ENCODE results near the gene MARCHF2. TPM values are rescaled to one million over a fixed set of nuclear protein-coding genes. Genes with fewer than 3 reads are reported as not detected.

Gene MARCHF2
- total and polyA plus RNA-seq, 9 of the 15 experiments (the other 6 are each of a cell fraction or from before 2014, with no cell fraction given), result 0.39 to 6.4 (median 2.2) TPM

GRCh38 chr19:8371011-8371804 lies 41.9 kb upstream of the MARCHF2 start (continued):
- TF ChIP-seq ATF2 (CRISPR knock-in tag; IDR thresholded peaks at IDR 0.05) (no peak), ZNF282 (CRISPR knock-in tag; IDR thresholded peaks at IDR 0.05) (no peak), SAP30 (IDR thresholded peaks at IDR 0.05; ENCODE audit: borderline replicate concordance, insufficient read depth, low read depth, low read length, poor library complexity, severe bottlenecking) (no peak), KHSRP (IDR thresholded peaks at IDR 0.05) (no peak), SLC30A9 (CRISPR knock-in tag; IDR thresholded peaks at IDR 0.05) (no peak), POLR2A (conservative IDR thresholded peaks at IDR 0.05) (peak; percentile 47; the same call in 1 of the 2 replicates), RBM25 (IDR thresholded peaks at IDR 0.05; ENCODE audit: low read depth, low read length, severe bottlenecking) (no peak), NRF1 (conservative IDR thresholded peaks at IDR 0.05 in 1 of 2, IDR thresholded peaks at IDR 0.05 in 1 of 2) (peak; percentile 72 to 76), PCBP1 (IDR thresholded peaks at IDR 0.05; ENCODE audit: low read depth, low read length, poor library complexity, severe bottlenecking) (no peak), ZFX (CRISPR knock-in tag; IDR thresholded peaks at IDR 0.05) (peak; percentile 83), TSHZ1 (CRISPR knock-in tag; IDR thresholded peaks at IDR 0.05) (no peak), FOXP1 (CRISPR knock-in tag; IDR thresholded peaks at IDR 0.05) (no peak), BRF1 (IDR thresholded peaks at IDR 0.05; ENCODE audit: borderline replicate concordance, extremely low read depth, insufficient read length) (no peak), DLX4 (CRISPR knock-in tag; IDR thresholded peaks at IDR 0.05) (no peak), ID3 (CRISPR knock-in tag; IDR thresholded peaks at IDR 0.05) (no peak), ID3 (tag; IDR thresholded peaks at IDR 0.05) (no peak), ZNF384 (IDR thresholded peaks at IDR 0.05; ENCODE audit: low read depth, low read length) (no peak), TEAD2 (tag; IDR thresholded peaks at IDR 0.05) (no peak), ZNF274 (IDR thresholded peaks at IDR 0.05; ENCODE audit: borderline replicate concordance, low read depth, low read length) (no peak), ZNF655 (CRISPR knock-in tag; IDR thresholded peaks at IDR 0.05) (no peak), NONO (IDR thresholded peaks at IDR 0.05; ENCODE audit: low read depth in 2 of 2, low read length in 1 of 2) (no peak)
